HEK293T (cell line): ENCODE data around the gene NASP.

Experiments
- ARNT ChIP-seq: fragments of 450-650 bp; IDR thresholded peaks from 2 replicates; pipeline ENCODE4 v1.6.1; 2017; ENCODE audit warnings: mild to moderate bottlenecking
- BHLHE40 ChIP-seq: fragments of 450-650 bp; IDR thresholded peaks from 2 replicates; pipeline ENCODE4 v1.6.1; 2016; ENCODE audit warnings: mild to moderate bottlenecking, moderate library complexity, borderline replicate concordance
- CTBP1 ChIP-seq: fragments of 450-650 bp; IDR thresholded peaks from 2 replicates; pipeline ENCODE4 v1.6.1; 2016; ENCODE audit warnings: borderline replicate concordance
- ELF4 ChIP-seq: fragments of 450-650 bp; IDR thresholded peaks from 2 replicates; pipeline ENCODE4 v1.6.1; 2017; ENCODE audit warnings: antibody characterized with exemption
- L3MBTL2 ChIP-seq: fragments of 450-650 bp; conservative IDR thresholded peaks from 2 replicates; pipeline ENCODE4 v1.6.1; 2016; ENCODE audit warnings: mild to moderate bottlenecking
- LEF1 ChIP-seq: fragments of 450-650 bp; IDR thresholded peaks from 2 replicates; pipeline ENCODE4 v1.6.1; 2017; ENCODE audit warnings: mild to moderate bottlenecking, borderline replicate concordance
- SP1 ChIP-seq: fragments of 450-650 bp; IDR thresholded peaks from 2 replicates; pipeline ENCODE4 v1.6.1; 2017
- ZNF384 ChIP-seq: fragments of 450-650 bp; IDR thresholded peaks from 2 replicates; pipeline ENCODE4 v1.6.1; 2016
- TF ChIP-seq, protein P1 (sequence below): fragments of 450-650 bp; IDR thresholded peaks from 2 replicates; pipeline ENCODE4 v1.6.1; 2016

DNA sequence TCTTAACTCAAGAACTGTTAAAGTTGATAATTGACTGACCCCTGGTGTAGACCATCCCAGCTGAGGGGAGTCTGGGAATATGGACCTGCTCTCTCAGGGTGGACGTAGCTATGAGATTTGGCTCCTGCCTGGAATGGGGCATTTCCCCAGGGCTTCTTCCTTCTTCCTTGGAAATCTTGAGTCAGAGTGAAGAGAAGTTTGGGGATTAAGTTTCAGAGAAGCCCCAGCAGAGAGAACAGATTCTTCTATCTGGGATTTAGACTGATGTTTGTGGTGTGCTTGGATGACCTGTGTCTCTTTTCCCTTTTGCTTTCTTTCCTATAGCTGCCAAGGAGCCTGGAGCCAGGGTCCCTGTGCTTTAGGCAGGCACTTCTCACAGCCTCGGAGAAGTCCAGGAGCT is 20.0 kb upstream of the NASP start:
- TF ChIP-seq L3MBTL2 (no peak), ZNF384 (no peak), ELF4 (no peak), CTBP1 (no peak), SP1 (no peak), LEF1 (no peak), BHLHE40 (no peak), ARNT (no peak)
- TF ChIP-seq, protein P1, sequence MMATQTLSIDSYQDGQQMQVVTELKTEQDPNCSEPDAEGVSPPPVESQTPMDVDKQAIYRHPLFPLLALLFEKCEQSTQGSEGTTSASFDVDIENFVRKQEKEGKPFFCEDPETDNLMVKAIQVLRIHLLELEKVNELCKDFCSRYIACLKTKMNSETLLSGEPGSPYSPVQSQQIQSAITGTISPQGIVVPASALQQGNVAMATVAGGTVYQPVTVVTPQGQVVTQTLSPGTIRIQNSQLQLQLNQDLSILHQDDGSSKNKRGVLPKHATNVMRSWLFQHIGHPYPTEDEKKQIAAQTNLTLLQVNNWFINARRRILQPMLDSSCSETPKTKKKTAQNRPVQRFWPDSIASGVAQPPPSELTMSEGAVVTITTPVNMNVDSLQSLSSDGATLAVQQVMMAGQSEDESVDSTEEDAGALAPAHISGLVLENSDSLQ: no peak
